Vagina (tissue), 2 donors: ENCODE results near the gene ATOH8.

Experiments used
- POLR2A ChIP-seq, 2 donors: fragments of 450-650 bp; IDR thresholded peaks; one replicate each; pipeline ENCODE4 v1.6.1; 2017; ENCODE audit warnings: antibody characterized with exemption in 2 of 2, mild to moderate bottlenecking in 2 of 2, moderate library complexity in 2 of 2
- POLR2AphosphoS5 ChIP-seq, 2 donors: sonication (generic); formaldehyde crosslinking; IDR thresholded peaks; one replicate each; pipeline ENCODE4 v1.9.0; 2017; ENCODE audit warnings: antibody characterized with exemption in 2 of 2, mild to moderate bottlenecking in 2 of 2, low read depth in 1 of 2; ENCODE audit not compliant: insufficient read depth in 1 of 2
- TF ChIP-seq, protein P1 (sequence below), 3 experiments: fragments of 450-650 bp in 2 of 3; fragments of 200-600 bp in 1 of 3; sonication (generic) in 1 of 3; IDR thresholded peaks; one replicate each; pipeline ENCODE4 v1.5.1; 2017 to 2019; ENCODE audit warnings: antibody characterized with exemption in 3 of 3, mild to moderate bottlenecking in 2 of 3, moderate library complexity in 2 of 3

GRCh38 chr2:85772841-85773491, 19.2 kb downstream of the ATOH8 start:
- TF ChIP-seq, protein P1, sequence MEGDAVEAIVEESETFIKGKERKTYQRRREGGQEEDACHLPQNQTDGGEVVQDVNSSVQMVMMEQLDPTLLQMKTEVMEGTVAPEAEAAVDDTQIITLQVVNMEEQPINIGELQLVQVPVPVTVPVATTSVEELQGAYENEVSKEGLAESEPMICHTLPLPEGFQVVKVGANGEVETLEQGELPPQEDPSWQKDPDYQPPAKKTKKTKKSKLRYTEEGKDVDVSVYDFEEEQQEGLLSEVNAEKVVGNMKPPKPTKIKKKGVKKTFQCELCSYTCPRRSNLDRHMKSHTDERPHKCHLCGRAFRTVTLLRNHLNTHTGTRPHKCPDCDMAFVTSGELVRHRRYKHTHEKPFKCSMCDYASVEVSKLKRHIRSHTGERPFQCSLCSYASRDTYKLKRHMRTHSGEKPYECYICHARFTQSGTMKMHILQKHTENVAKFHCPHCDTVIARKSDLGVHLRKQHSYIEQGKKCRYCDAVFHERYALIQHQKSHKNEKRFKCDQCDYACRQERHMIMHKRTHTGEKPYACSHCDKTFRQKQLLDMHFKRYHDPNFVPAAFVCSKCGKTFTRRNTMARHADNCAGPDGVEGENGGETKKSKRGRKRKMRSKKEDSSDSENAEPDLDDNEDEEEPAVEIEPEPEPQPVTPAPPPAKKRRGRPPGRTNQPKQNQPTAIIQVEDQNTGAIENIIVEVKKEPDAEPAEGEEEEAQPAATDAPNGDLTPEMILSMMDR (IDR thresholded peaks at IDR 0.05), result no peak
- TF ChIP-seq POLR2AphosphoS5 (IDR thresholded peaks at IDR 0.05; ENCODE audit: insufficient read depth in 1 of 2, low read depth in 1 of 2), result no peak
- TF ChIP-seq POLR2A (IDR thresholded peaks at IDR 0.05), result no peak
